Naive thymus-derived CD8-positive, alpha-beta T cell (primary cell): ENCODE results near the gene HOXB7. TPM values are rescaled to one million over a fixed set of nuclear protein-coding genes. Genes with fewer than 3 reads are reported as not detected.

Experiments
- ATAC-seq, 2 donors: fragments of 150-1000 bp; cut with Tn5 transposase in 1 of 2; sonication (Bioruptor Pico), chemical (Tn5 transposase) in 1 of 2; 1 replicate in 1 of 2; 2 replicates in 1 of 2; pipeline ENCODE4 v1.10.0; 2021; ENCODE audit warnings: mild to moderate bottlenecking in 2 of 2, moderate library complexity in 2 of 2
- POLR2A ChIA-PET: fragments of 350-600 bp; sonication (Branson Sonifier 250); formaldehyde crosslinking; loops from one replicate; lab custom pipeline; 2021; ENCODE audit warnings: antibody characterized with exemption; lab: Charles Lee
- DNase-seq, 10 donors: peaks; one replicate each; pipeline versions ENCODE4 v3.0.0 to v3.0.0-alpha.2; 2020 to 2022
- H3K27ac Mint-ChIP-seq, 10 donors: one replicate each; pipeline ENCODE4 v1.8.0; 2020 to 2022; ENCODE audit warnings: mild to moderate bottlenecking in 10 of 10, mixed read lengths in 10 of 10, moderate library complexity in 4 of 10, inconsistent platforms in 1 of 10
- H3K27me3 Mint-ChIP-seq, 5 donors: one replicate each; pipeline ENCODE4 v1.8.0; 2021 to 2022; ENCODE audit warnings: mixed read lengths in 5 of 5
- H3K36me3 Mint-ChIP-seq, 3 donors: one replicate each; pipeline ENCODE4 v1.8.0; 2020 to 2022; ENCODE audit warnings: mixed read lengths in 3 of 3, mild to moderate bottlenecking in 2 of 3, inconsistent platforms in 1 of 3
- H3K4me1 Mint-ChIP-seq, 4 donors: one replicate each; pipeline ENCODE4 v1.8.0; 2021 to 2022; ENCODE audit warnings: mixed read lengths in 4 of 4
- H3K4me3 Mint-ChIP-seq, 10 donors: one replicate each; pipeline ENCODE4 v1.8.0; 2020 to 2022; ENCODE audit warnings: mild to moderate bottlenecking in 10 of 10, mixed read lengths in 10 of 10, moderate library complexity in 6 of 10, inconsistent platforms in 1 of 10
- H3K9me3 Mint-ChIP-seq, 9 donors: one replicate each; pipeline ENCODE4 v1.8.0; 2020 to 2022; ENCODE audit warnings: mixed read lengths in 9 of 9, mild to moderate bottlenecking in 3 of 9, inconsistent platforms in 1 of 9, moderate library complexity in 1 of 9
- polyA plus RNA-seq, 3 donors: library from polyadenylated mRNA; unstranded; fragments of 300-500 nt; fragmentation: Illumina TruSeq; gene quantifications; one replicate each; pipeline ENCODE4 v1.2.3, GENCODE V29; 2021
- total RNA-seq, 8 experiments: library from RNA in 2 of 8; stranded (reverse) in 2 of 8; gene quantifications; one replicate each; pipeline ENCODE4 v1.2.3 and lab custom pipeline; 2021 to 2026

HOXB7 gene
- total and polyA plus RNA-seq, 5 experiments from 2014 or later: 0.22 to 0.40 TPM; not detected in 3

DNA sequence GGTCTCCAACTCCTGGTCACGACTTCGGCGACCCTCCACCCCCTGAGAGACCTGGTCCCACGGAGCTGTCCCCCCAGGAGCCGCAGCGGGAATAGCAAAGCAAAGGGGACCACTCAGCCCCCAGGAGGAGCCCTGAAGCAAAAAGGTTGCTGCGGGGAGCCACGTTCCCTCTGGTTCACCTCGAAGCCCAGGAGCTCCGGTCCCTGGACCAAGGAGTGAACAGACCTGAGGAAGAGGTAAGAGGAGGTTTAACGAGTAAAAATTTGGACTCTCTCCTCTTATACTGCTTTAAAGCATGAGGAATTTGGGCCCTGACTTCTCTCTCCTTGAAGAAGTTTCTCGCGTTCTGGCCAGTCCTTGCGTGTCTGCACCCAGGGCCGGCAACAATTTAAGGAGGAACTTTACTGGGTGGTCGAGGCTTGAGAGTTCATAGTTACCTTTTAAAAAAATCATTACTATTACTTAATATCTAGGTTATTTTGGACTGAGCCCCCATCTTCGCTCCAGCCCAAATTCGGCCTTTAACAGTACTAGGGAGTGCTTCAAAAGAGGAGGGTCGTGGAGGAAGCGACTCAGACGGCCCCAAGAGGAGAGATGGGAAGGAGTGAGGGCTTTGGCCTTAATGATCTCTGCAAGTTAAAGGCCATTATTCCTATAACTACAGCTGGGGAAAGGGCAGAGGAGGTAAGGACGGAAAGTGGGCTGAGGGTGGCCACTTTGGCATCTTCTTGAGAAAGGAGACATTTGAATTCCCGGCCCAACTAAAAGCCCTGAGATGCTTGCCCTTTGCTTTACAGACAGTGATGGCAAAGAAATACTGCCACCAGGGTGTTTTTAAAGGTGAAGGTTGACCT, 32.3 kb upstream of the HOXB7 start:
- Mint-ChIP-seq H3K4me1 (peaks cover 12 to 43% (median 21%) of the 10 kb centered on the region in 4 donors), H3K27ac (no peak overlapping the region), H3K27me3 (peaks cover 49 to 99% (median 79%) of the 10 kb centered on the region in 5 donors), H3K4me3 (peak overlapping the region in 2 of 10 donors; percentile 15 to 30), H3K9me3 (no peaks in the 10 kb centered on the region), H3K36me3 (peaks cover 0 to 2% (median 0%) of the 10 kb centered on the region in 3 donors)
- POLR2A ChIA-PET: no interaction called here
- ATAC-seq (no peak), DNase-seq (no peak)

DNA sequence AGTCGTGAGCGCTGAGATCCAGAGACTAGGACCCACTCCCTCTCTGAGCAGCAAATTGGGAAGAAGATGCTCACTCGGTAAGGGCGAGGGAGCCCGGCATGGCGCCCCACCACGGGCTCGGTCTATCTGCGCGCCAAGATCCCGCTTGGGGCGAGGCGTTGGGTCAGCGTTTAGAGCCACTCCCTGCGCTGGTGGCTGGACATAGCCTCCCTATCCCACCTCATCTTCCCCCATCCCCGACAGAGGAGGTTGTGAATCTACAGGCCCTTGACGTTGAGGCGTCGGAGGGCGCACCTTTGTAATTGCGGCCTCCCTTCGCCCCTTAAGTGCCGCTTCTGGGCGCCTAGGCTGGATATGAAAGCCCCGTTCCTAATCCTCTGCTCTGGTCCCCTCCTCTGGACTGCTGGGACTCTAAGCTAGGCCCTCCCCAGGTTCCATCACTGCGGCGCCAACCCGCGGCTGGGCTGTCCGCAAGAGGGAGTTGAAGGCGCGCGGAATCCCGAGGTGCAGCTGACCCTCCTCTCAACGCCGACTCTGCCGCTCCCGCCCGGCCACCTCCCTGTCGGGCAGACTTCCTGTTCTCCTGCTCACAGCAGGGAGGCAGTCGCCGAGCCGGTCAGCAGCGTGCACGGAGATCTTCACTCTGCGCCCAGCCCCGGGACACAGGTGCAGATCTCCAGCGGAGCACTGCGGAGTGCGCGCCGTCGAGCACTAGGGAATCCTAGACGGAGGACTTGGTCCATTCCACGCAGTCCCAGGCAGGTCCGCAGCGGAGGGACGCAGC, 31.4 kb upstream of the HOXB7 start:
- POLR2A ChIA-PET: no interaction called here
- no peak for ATAC-seq
- DNase-seq: no peak
- Mint-ChIP-seq H3K4me3 (peak overlapping the region in 4 of 10 donors; percentile 24 to 55 (median 41)), H3K36me3 (peaks cover 0 to 2% (median 0%) of the 10 kb centered on the region in 3 donors), H3K27ac (no peak overlapping the region), H3K9me3 (no peaks in the 10 kb centered on the region), H3K4me1 (peaks cover 11 to 36% (median 16%) of the 10 kb centered on the region in 4 donors), H3K27me3 (peaks cover 52 to 99% (median 82%) of the 10 kb centered on the region in 5 donors)

DNA sequence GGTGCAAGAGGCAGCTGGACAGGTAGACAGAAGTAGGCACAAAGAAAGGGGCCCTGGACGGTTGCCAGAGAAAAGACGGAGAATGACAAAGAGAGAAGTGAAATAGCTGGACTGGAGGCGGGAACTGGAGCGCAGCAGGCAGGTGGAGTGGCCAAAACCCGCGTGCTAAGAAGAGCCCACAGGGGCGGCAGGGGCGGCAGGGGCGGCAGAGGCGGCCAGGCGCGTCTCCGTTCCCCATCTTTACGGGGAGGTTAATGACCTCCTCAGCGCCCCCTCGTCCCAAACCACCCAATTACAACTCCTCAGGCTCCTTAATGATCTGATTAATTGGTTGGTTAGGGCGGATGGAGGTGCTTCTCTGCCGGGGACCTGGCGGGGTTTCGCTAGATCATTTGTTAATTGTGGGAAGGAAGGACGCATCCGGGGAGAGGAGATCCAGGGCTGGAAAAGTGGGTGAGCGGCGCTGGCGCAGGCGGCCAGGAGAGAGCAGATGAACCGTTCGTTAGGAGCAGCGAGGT, 30.8 kb upstream of the HOXB7 start:
- H3K27me3 Mint-ChIP-seq: peaks cover 54 to 100% (median 84%) of the 10 kb centered on the region in 5 donors
- peak overlapping the region in 7 of 10 donors; percentile 2 to 55 (median 34) for H3K4me3 Mint-ChIP-seq
- ATAC-seq: no peak
- H3K27ac Mint-ChIP-seq: no peak overlapping the region
- peaks cover 0 to 2% (median 0%) of the 10 kb centered on the region in 3 donors for H3K36me3 Mint-ChIP-seq
- H3K4me1 Mint-ChIP-seq: peaks cover 13 to 34% (median 16%) of the 10 kb centered on the region in 4 donors
- DNase-seq: no peak
- H3K9me3 Mint-ChIP-seq: no peaks in the 10 kb centered on the region
- POLR2A ChIA-PET: no interaction called here

DNA sequence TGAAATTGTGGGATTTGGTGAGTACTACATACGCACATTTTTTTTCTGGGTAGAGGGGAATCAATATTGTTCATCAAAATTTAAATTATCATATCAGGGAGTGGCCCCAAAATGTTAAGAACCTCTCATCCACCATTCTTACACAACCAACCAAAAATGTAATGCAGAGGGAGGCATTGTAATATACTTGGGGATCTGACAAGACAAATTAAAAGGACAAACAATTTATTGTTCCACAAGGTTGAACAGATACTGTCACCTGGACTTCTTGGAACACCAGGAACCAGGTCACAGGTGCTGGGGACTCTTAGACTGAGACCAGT, 30.0 kb upstream of the HOXB7 start:
- no peak overlapping the region for H3K27ac Mint-ChIP-seq
- H3K4me3 Mint-ChIP-seq: no peak overlapping the region
- POLR2A ChIA-PET: no interaction called here
- peaks cover 11 to 32% (median 19%) of the 10 kb centered on the region in 4 donors for H3K4me1 Mint-ChIP-seq
- H3K9me3 Mint-ChIP-seq: no peaks in the 10 kb centered on the region
- H3K36me3 Mint-ChIP-seq: peaks cover 0 to 2% (median 0%) of the 10 kb centered on the region in 3 donors
- peaks cover 52 to 100% (median 87%) of the 10 kb centered on the region in 5 donors for H3K27me3 Mint-ChIP-seq
- DNase-seq (no peak), ATAC-seq (no peak)

GRCh38 chr17:48639982-48640857, 29.4 kb upstream of the HOXB7 start:
- ATAC-seq (no peak), DNase-seq (no peak)
- POLR2A ChIA-PET: no interaction called here
- Mint-ChIP-seq H3K4me3 (no peak overlapping the region), H3K4me1 (peaks cover 11 to 29% (median 17%) of the 10 kb centered on the region in 4 donors), H3K36me3 (peaks cover 0 to 2% (median 0%) of the 10 kb centered on the region in 3 donors), H3K27ac (no peak overlapping the region), H3K27me3 (peaks cover 47 to 100% (median 87%) of the 10 kb centered on the region in 5 donors), H3K9me3 (no peaks in the 10 kb centered on the region)

- Mint-ChIP-seq H3K4me3 (no peak overlapping the region), H3K4me1 (peaks cover 11 to 29% (median 17%) of the 10 kb centered on the region in 4 donors), H3K27ac (no peak overlapping the region), H3K9me3 (no peaks in the 10 kb centered on the region), H3K36me3 (peaks cover 0 to 2% (median 0%) of the 10 kb centered on the region in 3 donors), H3K27me3 (peaks cover 37 to 100% (median 88%) of the 10 kb centered on the region in 5 donors)
- no peak for DNase-seq
- POLR2A ChIA-PET: no interaction called here
- no peak for ATAC-seq
Observed at GRCh38 chr17:48639136-48639535, 28.3 kb upstream of the HOXB7 start.

GRCh38 chr17:48637323-48638260, 26.8 kb upstream of the HOXB7 start:
- H3K36me3 Mint-ChIP-seq: peaks cover 0 to 6% (median 4%) of the 10 kb centered on the region in 3 donors
- DNase-seq (no peak), ATAC-seq (no peak)
- POLR2A ChIA-PET: interaction anchor here (1.7 kb wide), 1 partner anchor 12 kb away, joined by 3 read pairs; the partner anchor contains the start of gene HOXB9
- no peaks in the 10 kb centered on the region for H3K9me3 Mint-ChIP-seq
- H3K27ac Mint-ChIP-seq: no peak overlapping the region
- H3K27me3 Mint-ChIP-seq: peaks cover 32 to 99% (median 81%) of the 10 kb centered on the region in 5 donors
- H3K4me3 Mint-ChIP-seq: no peak overlapping the region
- H3K4me1 Mint-ChIP-seq: peaks cover 11 to 24% (median 19%) of the 10 kb centered on the region in 4 donors

DNA sequence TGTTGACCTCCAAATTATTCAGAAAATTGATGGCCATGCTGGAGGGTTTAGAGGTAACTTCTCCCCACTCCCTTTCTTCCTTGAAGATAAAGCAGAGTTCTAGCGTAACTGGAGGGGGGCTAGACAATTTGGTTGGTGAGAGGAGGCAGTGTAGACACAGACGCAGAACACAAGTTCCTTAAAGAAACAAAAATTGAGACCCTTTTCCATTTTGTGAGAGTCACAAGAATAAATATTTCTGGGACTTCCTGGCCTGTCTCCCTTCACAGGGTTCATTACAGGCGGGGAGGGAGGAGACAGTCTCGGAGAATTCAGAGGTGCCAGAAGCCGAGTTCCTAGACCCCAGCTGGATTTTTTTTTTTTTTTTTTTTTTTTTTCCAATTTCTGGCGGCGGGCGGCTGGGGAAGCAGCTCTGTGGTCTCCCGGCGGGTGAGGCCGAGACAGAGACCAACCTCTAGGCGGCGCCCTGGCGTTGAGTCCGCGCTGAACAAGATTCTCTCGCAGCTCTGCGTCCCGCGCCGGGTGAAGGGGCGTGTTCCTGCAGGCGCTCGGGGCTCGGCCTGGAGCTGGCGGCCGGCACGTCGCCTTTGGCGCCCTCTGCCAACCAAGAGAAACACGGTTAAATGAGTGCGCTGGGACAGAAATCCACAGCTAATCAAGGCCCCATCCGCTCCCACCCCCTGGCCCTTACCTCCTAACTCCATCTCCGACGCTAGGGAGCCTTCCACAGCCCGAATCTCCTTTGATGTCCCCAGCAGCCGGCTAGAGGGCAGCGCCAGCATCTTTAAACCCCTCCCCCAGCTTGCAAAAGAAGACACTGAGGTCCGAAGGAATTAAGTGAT, 25.6 kb upstream of the HOXB7 start:
- Mint-ChIP-seq H3K36me3 (peaks cover 0 to 4% (median 3%) of the 10 kb centered on the region in 3 donors), H3K27me3 (peaks cover 32 to 99% (median 83%) of the 10 kb centered on the region in 5 donors), H3K9me3 (no peaks in the 10 kb centered on the region), H3K4me1 (peaks cover 4 to 15% (median 13%) of the 10 kb centered on the region in 4 donors), H3K4me3 (peak overlapping the region in 6 of 10 donors; percentile 18 to 57 (median 54)), H3K27ac (peak overlapping the region in 1 of 10 donors; percentile 62)
- POLR2A ChIA-PET: interaction anchor here (0.6 to 1.7 kb wide), 3 partner anchors 9 to 22 kb away, joined by 3 to 4 read pairs (median 3); partner anchors contain the start of gene HOXB9
- DNase-seq: peak in 9 of 10 donors; percentile 35 to 61 (median 54)
- peak; percentile 86 to 88 for ATAC-seq

DNA sequence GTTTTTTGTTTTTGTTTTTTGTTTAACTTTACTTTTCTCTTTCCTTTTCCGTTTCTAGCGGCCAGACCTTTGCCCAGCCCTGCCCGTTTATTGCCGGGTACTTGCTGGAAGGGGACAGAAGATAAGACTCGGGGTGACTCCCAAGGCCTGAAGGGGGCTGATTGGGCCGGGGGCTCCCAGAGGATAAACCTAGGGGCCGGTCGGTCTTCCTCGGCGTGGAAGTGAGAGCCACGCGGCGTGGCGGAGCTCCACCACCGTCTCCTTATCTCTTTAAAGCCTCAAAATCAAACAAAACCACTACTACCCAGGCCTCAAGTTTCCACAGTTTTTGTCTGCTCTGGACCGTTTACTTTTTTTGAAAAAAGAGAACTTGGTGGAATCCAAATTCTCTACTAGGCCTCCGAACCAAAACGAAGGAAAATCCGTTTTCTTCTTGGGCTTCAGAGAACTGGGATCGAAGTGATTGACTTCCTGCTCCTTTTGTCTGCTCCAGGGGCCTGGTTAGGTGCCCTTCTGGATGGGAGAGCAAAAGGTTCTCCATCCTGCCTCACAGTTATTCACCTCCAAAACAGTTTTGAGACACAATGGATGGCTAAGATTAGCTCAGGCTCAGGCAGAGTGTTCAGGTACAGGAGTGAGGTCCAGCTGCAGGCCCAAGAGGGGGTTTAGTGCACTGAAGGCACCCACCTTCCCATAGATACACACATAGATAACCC, 23.8 kb upstream of the HOXB7 start:
- peaks cover 2 to 15% (median 9%) of the 10 kb centered on the region in 4 donors for H3K4me1 Mint-ChIP-seq
- no peaks in the 10 kb centered on the region for H3K9me3 Mint-ChIP-seq
- POLR2A ChIA-PET: no interaction called here
- peaks cover 0 to 4% (median 3%) of the 10 kb centered on the region in 3 donors for H3K36me3 Mint-ChIP-seq
- H3K4me3 Mint-ChIP-seq: peak overlapping the region in 7 of 10 donors; percentile 37 to 68 (median 49)
- DNase-seq (no peak), ATAC-seq (no peak)
- no peak overlapping the region for H3K27ac Mint-ChIP-seq
- H3K27me3 Mint-ChIP-seq: peaks cover 38 to 99% (median 82%) of the 10 kb centered on the region in 5 donors

DNA sequence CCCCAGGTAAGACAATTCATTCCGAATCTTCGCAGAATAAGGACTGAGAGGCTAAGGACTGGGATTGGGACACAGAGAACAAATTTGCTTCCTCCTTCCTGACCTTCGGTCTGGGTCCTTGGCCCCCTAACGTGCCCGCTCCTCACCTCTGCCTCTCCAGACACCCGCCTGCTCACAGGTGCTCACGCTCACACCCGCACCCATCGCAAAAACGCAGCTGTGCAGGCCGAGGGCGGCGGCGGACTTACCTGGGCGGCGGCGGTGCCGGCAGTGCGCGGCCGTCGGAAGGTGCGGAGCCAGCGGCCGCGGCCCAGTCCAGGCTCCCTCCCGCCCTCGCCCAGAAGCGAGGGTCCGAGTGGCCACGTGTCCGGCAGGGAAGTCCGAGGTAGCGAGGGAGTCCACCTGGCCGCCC, 22.5 kb upstream of the HOXB7 start:
- H3K9me3 Mint-ChIP-seq: no peaks in the 10 kb centered on the region
- peak overlapping the region in 1 of 10 donors; percentile 57 for H3K4me3 Mint-ChIP-seq
- DNase-seq: peak in 1 of 10 donors; percentile 49
- peaks cover 32 to 99% (median 81%) of the 10 kb centered on the region in 5 donors for H3K27me3 Mint-ChIP-seq
- H3K27ac Mint-ChIP-seq: no peak overlapping the region
- H3K4me1 Mint-ChIP-seq: peaks cover 2 to 15% (median 9%) of the 10 kb centered on the region in 4 donors
- H3K36me3 Mint-ChIP-seq: peaks cover 0 to 4% (median 3%) of the 10 kb centered on the region in 3 donors
- POLR2A ChIA-PET: no interaction called here
- ATAC-seq: no peak
